D721Med (cell line): ENCODE measurements around the gene MIPOL1.

Experiments
- DNase-seq: peaks from one replicate; pipeline ENCODE4 v3.0.0; 2011; ENCODE audit warnings: low spot score; ENCODE audit not compliant: insufficient read length
- FAIRE-seq: peaks from 2 replicates; lab custom pipeline; 2011; peaks lifted over from hg19 to GRCh38; lab: Jason Lieb, UNC
- TF ChIP-seq, protein P1 (sequence below): IDR thresholded peaks from 2 replicates; pipeline ENCODE4 v1.5.1; 2012; ENCODE audit warnings: mild to moderate bottlenecking, control low read depth; ENCODE audit not compliant: insufficient read depth; ENCODE audit errors: missing control alignments

The MIPOL1 gene

DNA sequence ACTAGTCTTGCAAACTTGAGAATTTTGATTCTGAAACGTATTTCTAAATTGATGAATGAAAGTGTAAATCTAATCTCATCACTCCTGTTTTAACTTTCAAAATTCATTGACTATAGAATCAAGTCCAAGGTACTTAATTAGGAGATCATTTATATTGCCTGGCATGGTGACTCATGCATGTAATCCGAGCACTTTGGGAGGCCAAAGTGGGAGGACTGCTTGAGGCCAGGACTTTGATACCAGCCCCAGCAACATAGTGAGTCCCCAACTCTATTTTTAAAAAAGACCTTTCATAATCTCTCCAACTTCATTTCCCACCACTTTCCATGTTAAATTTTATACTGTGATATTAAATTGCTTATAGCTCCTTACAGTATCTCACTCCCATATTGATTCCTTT, 3.0 kb upstream of the MIPOL1 start:
- TF ChIP-seq, protein P1, sequence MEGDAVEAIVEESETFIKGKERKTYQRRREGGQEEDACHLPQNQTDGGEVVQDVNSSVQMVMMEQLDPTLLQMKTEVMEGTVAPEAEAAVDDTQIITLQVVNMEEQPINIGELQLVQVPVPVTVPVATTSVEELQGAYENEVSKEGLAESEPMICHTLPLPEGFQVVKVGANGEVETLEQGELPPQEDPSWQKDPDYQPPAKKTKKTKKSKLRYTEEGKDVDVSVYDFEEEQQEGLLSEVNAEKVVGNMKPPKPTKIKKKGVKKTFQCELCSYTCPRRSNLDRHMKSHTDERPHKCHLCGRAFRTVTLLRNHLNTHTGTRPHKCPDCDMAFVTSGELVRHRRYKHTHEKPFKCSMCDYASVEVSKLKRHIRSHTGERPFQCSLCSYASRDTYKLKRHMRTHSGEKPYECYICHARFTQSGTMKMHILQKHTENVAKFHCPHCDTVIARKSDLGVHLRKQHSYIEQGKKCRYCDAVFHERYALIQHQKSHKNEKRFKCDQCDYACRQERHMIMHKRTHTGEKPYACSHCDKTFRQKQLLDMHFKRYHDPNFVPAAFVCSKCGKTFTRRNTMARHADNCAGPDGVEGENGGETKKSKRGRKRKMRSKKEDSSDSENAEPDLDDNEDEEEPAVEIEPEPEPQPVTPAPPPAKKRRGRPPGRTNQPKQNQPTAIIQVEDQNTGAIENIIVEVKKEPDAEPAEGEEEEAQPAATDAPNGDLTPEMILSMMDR: no peak
- DNase-seq (no peak), FAIRE-seq (no peak)

DNA sequence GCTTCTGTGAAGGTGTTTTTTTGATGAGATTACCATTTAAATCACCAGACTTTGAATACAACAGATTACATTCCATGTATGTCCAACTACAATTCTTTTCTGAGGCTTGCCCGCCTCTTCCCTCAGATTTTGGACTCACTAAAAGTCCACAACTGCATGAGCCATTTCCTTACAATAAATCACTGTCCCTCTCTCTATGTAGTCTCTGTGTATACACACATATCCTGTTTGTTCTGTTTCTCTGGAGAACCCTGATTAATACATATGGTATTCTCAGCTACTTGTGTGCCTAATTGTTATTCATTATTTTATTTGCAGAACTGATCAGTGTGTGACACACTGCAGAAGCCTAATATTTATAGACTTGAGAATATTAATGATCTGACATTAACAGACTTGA, 2.4 kb upstream of the MIPOL1 start:
- TF ChIP-seq, protein P1: no peak
- FAIRE-seq (no peak), DNase-seq (no peak)

GRCh38 chr14:37196604-37197420, 925 bp upstream of the MIPOL1 start:
- FAIRE-seq: no peak
- TF ChIP-seq, protein P1: no peak
- no peak for DNase-seq

DNA sequence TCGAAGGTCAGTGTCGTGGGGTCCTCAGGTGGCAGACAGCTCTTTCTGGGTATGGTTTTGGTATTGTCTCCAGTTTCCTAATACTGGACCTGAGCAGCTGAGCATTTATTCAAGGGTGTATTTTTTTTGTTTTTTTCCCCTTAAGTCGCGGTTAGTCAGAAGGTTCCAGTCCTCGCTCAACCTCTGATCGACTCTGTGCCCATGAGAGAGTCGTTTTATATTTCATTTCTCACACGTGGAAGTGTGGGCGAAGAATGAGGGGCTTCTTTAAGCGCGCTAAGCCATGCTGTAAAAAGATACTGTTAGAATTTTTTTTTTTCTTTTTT, 499 bp downstream of the MIPOL1 start:
- DNase-seq (no peak), FAIRE-seq (no peak)
- TF ChIP-seq, protein P1: no peak

GRCh38 chr14:37198907-37199306, 1.2 kb downstream of the MIPOL1 start:
- FAIRE-seq: no peak
- no peak for DNase-seq
- TF ChIP-seq, protein P1: no peak

- TF ChIP-seq, protein P1: no peak
Observed at GRCh38 chr14:37201724-37202123, 4.0 kb downstream of the MIPOL1 start.

GRCh38 chr14:37202265-37202664, 4.5 kb downstream of the MIPOL1 start:
- DNase-seq (no peak), FAIRE-seq (no peak)
- TF ChIP-seq, protein P1: no peak

More at GRCh38 chr14:37201724-37202123, 4.0 kb downstream of the MIPOL1 start:
- FAIRE-seq: no peak
- DNase-seq: no peak
